Measurements from ENCODE around the gene PLAAT2. TPM values are rescaled to one million over a fixed set of nuclear protein-coding genes. Genes with fewer than 3 reads are reported as not detected.
"Not testable (repeated sequence)": the region's sequence is repeated elsewhere in the genome, so short reads cannot be mapped to it uniquely, and the experiment has no call there.

PLAAT2 gene
- total and polyA plus RNA-seq, 4 donors: 0.32 to 0.44 TPM; not detected in 2

DNA sequence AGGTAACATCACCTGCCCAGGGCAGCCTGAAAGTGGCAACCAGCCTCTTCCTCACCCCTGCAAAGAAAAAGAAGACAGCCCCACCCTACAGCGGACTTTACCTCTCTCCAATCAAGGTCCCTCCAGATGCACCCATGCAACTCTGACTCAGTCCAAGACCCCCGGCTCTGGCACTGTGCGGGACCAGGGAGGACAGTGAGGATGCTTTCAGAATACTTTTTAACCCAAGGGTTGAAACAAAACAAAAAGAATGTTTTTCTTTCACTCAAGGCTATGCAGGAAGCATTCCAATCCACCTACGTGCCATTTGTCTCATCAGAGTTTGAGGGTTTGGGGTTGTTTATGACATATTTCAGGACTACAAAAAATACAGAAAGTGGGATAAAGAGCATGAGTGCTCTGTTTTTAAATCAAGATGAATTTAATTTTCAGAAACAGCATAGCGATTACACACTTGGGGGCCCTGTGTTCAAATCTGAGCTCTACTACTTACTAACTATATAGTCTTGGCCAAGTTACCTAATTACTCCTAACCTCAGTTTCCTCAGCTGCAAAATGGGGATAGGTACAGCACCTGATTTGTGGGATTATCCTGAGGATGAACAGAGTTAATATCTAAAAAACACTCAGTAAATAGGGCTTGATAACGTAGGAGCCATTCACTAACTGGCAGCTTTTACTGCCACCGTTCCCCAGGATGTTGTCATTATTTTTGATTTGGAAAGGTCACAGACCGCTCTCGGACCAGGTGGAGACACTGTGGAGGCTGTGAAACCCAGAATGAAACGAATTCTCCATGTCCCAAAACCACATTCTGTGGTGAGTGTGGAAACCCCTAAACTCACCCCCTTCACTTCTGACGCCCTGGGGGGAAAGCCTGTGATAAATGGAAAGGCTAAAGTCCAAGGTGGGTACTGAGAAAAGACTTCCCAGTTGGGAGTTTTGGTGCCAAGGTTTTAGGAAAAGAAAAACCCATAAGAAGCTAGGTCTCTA lies 45.5 kb upstream of the PLAAT2 start:
- 59% methylated on average over 11 of the region's 11 CpGs for WGBS
- Histone ChIP-seq H3K27me3 (ENCODE audit: control insufficient read depth in 4 of 4, insufficient read depth in 4 of 4, low read length in 3 of 4) (no peaks in the 10 kb centered on the region), H3K4me3 (ENCODE audit: low read depth in 1 of 3, low read length in 3 of 3) (peak overlapping the region in 1 of 3 donors; percentile 14), H3K4me1 (ENCODE audit: control insufficient read depth in 4 of 4, insufficient read depth in 4 of 4, low read length in 3 of 4) (peaks cover 5 to 34% (median 31%) of the 10 kb centered on the region in 4 donors), H3K9ac (ENCODE audit: low read depth in 1 of 2, low read length in 2 of 2) (peak overlapping the region; percentile 4 to 26), H3K36me3 (ENCODE audit: control insufficient read depth in 4 of 4, insufficient read depth in 3 of 4, low read depth in 1 of 4, low read length in 3 of 4) (peaks cover 0 to 2% (median 0%) of the 10 kb centered on the region in 4 donors), H3K9me3 (ENCODE audit: control insufficient read depth in 4 of 4, low read length in 3 of 4) (no peaks in the 10 kb centered on the region), H3K27ac (ENCODE audit: low read depth in 1 of 2, low read length in 2 of 2) (peak overlapping the region; percentile 69 to 91)
- no peak for DNase-seq (ENCODE audit: low spot score)
- TF ChIP-seq, protein P1, sequence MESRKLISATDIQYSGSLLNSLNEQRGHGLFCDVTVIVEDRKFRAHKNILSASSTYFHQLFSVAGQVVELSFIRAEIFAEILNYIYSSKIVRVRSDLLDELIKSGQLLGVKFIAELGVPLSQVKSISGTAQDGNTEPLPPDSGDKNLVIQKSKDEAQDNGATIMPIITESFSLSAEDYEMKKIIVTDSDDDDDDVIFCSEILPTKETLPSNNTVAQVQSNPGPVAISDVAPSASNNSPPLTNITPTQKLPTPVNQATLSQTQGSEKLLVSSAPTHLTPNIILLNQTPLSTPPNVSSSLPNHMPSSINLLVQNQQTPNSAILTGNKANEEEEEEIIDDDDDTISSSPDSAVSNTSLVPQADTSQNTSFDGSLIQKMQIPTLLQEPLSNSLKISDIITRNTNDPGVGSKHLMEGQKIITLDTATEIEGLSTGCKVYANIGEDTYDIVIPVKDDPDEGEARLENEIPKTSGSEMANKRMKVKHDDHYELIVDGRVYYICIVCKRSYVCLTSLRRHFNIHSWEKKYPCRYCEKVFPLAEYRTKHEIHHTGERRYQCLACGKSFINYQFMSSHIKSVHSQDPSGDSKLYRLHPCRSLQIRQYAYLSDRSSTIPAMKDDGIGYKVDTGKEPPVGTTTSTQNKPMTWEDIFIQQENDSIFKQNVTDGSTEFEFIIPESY (IDR thresholded peaks at IDR 0.05): no peak
- TF ChIP-seq YY1 (IDR thresholded peaks at IDR 0.05) (no peak), JUND (IDR thresholded peaks at IDR 0.05) (no peak), HNF4A (conservative IDR thresholded peaks at IDR 0.05) (peak in 1 of 2 donors; percentile 9), NR2F2 (IDR thresholded peaks at IDR 0.05) (no peak), TAF1 (conservative IDR thresholded peaks at IDR 0.05) (no peak), RXRA (IDR thresholded peaks at IDR 0.05) (no peak)
- TF ChIP-seq, protein P2, sequence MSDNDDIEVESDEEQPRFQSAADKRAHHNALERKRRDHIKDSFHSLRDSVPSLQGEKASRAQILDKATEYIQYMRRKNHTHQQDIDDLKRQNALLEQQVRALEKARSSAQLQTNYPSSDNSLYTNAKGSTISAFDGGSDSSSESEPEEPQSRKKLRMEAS (IDR thresholded peaks at IDR 0.05): no peak
- TF ChIP-seq, protein P3, sequence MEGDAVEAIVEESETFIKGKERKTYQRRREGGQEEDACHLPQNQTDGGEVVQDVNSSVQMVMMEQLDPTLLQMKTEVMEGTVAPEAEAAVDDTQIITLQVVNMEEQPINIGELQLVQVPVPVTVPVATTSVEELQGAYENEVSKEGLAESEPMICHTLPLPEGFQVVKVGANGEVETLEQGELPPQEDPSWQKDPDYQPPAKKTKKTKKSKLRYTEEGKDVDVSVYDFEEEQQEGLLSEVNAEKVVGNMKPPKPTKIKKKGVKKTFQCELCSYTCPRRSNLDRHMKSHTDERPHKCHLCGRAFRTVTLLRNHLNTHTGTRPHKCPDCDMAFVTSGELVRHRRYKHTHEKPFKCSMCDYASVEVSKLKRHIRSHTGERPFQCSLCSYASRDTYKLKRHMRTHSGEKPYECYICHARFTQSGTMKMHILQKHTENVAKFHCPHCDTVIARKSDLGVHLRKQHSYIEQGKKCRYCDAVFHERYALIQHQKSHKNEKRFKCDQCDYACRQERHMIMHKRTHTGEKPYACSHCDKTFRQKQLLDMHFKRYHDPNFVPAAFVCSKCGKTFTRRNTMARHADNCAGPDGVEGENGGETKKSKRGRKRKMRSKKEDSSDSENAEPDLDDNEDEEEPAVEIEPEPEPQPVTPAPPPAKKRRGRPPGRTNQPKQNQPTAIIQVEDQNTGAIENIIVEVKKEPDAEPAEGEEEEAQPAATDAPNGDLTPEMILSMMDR (IDR thresholded peaks at IDR 0.05; ENCODE audit: low read depth, low read length, missing input control): no peak

DNA sequence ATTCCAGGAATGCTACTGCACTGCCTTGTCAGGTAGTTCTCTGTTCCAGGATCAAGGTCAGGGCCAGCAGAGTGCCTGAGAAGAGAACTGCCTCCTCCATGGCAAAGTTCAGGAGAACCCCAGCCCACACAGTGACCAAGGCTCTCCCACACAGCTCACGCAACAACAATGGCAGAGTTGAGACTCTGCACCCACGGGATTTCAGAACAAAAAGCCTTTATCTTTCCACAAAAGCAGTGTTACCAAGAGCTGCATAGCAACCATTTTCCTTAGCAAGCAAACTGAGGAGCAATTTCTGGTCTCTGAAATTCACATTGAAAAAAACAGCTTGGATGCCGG lies 40.0 kb upstream of the PLAAT2 start:
- Histone ChIP-seq H3K27me3 (ENCODE audit: control insufficient read depth in 4 of 4, insufficient read depth in 4 of 4, low read length in 3 of 4) (no peaks in the 10 kb centered on the region), H3K4me1 (ENCODE audit: control insufficient read depth in 4 of 4, insufficient read depth in 4 of 4, low read length in 3 of 4) (peaks cover 0 to 5% (median 2%) of the 10 kb centered on the region in 4 donors), H3K36me3 (ENCODE audit: control insufficient read depth in 4 of 4, insufficient read depth in 3 of 4, low read depth in 1 of 4, low read length in 3 of 4) (peaks cover 0 to 4% (median under 1%) of the 10 kb centered on the region in 4 donors), H3K9me3 (ENCODE audit: control insufficient read depth in 4 of 4, low read length in 3 of 4) (no peaks in the 10 kb centered on the region), H3K27ac (ENCODE audit: low read depth in 1 of 2, low read length in 2 of 2) (no peak overlapping the region), H3K4me3 (ENCODE audit: low read depth in 1 of 3, low read length in 3 of 3) (no peak overlapping the region), H3K9ac (ENCODE audit: low read depth in 1 of 2, low read length in 2 of 2) (no peak overlapping the region)
- DNase-seq (ENCODE audit: low spot score): no peak
- 71% methylated on average over 3 of the region's 3 CpGs for WGBS
- TF ChIP-seq HNF4A (conservative IDR thresholded peaks at IDR 0.05) (peak in 1 of 2 donors; percentile 30), RXRA (IDR thresholded peaks at IDR 0.05) (no peak), FOXA1 (IDR thresholded peaks at IDR 0.05) (no peak), EGR1 (IDR thresholded peaks at IDR 0.05; ENCODE audit: low read depth in 2 of 2) (no peak)

DNA sequence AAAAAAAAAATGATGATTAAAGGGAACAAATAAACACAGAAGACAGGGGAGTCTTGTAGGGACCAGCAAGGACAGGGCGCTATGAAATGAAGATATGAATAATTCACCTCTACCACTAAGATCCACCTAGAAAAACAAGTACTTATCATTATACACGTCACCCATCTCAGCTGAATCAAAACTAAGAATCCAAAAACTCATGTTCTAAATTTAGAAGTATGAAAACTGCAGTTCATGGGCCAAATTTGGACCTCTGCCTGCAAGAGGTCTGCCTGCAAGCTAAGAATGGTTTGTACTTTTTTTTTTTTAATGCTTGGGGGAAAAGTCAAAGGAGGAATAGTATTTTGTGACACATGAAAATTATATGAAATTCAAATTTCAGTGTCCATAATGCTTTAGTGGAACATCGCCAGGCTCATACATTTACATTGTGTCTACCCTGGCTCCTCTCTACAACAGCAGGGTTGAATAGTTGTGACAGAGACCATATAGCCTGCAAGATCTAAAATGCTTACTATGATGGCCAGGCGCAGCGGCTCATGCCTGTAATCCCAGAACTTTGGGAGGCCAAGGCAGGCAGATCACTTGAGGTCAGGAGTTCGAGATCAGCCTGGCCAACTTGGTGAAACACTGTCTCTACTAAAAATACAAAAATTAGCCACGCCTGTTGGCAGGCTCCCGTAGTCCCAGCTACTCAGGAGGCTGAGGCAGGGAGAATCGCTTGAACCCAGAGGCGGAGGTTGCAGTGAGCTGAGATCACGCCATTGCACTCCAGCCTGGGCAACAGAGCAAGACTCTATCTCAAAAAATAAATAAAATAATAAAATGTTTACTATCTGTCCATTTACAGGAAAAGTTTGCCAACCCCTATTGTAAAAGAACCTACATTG lies 39.4 kb upstream of the PLAAT2 start:
- H3K27me3 ChIP-seq (ENCODE audit: control insufficient read depth in 4 of 4, insufficient read depth in 4 of 4, low read length in 3 of 4); H3K27ac ChIP-seq (ENCODE audit: low read depth in 1 of 2, low read length in 2 of 2); H3K4me1 ChIP-seq (ENCODE audit: control insufficient read depth in 4 of 4, insufficient read depth in 4 of 4, low read length in 3 of 4); H3K4me3 ChIP-seq (ENCODE audit: low read depth in 1 of 3, low read length in 3 of 3); DNase-seq (ENCODE audit: low spot score); H3K36me3 ChIP-seq (ENCODE audit: control insufficient read depth in 4 of 4, insufficient read depth in 3 of 4, low read depth in 1 of 4, low read length in 3 of 4); H3K9me3 ChIP-seq (ENCODE audit: control insufficient read depth in 4 of 4, low read length in 3 of 4); H3K9ac ChIP-seq (ENCODE audit: low read depth in 1 of 2, low read length in 2 of 2): not testable (repeated sequence)
- WGBS: 85% methylated on average over 11 of the region's 11 CpGs
